Measurements from ENCODE around the gene TRIM58.

Gene TRIM58

DNA sequence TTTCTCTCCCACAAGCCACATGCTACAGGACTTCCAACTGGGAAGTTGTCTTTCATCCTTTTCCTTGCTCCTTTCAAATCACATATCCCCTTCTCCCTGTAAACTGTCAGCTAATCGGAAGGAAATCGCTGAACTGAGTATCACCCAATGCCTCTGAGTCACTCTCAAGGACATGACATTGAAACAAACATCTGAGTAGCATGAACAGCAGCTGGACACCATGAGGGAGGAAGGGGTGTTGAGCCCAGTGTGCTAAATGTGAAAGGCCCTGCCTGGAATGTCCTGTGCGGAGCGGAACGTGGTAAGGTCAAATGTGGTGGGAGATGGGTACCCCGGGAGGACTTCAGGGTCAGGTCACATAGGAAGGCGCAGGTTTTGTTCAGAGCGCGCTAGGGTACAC, 67.9 kb downstream of the TRIM58 start, which contains the start of gene OR2AJ1:
Gene OR2AJ1 (plus strand): TSS at position 22 of the 400 bp plus-strand sequence. CDS start 8,880 bp downstream, outside the sequence.
- TF ChIP-seq SIN3A (IDR thresholded peaks at IDR 0.05; ENCODE audit: borderline replicate concordance, insufficient read depth, low read length): no peak
- TF ChIP-seq FOXP2 (optimal IDR thresholded peaks at IDR 0.05; ENCODE audit: borderline replicate concordance, extremely low read depth, extremely low read length, insufficient read depth): no peak
- no peak for TF ChIP-seq POLR2AphosphoS5 (IDR thresholded peaks at IDR 0.05; ENCODE audit: low read depth, low read length)
- no peak for TF ChIP-seq TAF1 (IDR thresholded peaks at IDR 0.05; ENCODE audit: borderline replicate concordance, insufficient read depth, low read length)
- TF ChIP-seq, protein P1, sequence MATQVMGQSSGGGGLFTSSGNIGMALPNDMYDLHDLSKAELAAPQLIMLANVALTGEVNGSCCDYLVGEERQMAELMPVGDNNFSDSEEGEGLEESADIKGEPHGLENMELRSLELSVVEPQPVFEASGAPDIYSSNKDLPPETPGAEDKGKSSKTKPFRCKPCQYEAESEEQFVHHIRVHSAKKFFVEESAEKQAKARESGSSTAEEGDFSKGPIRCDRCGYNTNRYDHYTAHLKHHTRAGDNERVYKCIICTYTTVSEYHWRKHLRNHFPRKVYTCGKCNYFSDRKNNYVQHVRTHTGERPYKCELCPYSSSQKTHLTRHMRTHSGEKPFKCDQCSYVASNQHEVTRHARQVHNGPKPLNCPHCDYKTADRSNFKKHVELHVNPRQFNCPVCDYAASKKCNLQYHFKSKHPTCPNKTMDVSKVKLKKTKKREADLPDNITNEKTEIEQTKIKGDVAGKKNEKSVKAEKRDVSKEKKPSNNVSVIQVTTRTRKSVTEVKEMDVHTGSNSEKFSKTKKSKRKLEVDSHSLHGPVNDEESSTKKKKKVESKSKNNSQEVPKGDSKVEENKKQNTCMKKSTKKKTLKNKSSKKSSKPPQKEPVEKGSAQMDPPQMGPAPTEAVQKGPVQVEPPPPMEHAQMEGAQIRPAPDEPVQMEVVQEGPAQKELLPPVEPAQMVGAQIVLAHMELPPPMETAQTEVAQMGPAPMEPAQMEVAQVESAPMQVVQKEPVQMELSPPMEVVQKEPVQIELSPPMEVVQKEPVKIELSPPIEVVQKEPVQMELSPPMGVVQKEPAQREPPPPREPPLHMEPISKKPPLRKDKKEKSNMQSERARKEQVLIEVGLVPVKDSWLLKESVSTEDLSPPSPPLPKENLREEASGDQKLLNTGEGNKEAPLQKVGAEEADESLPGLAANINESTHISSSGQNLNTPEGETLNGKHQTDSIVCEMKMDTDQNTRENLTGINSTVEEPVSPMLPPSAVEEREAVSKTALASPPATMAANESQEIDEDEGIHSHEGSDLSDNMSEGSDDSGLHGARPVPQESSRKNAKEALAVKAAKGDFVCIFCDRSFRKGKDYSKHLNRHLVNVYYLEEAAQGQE (IDR thresholded peaks at IDR 0.05; ENCODE audit: insufficient read depth in 1 of 2, low read depth in 2 of 2, low read length in 2 of 2): no peak

Measured in PFSK-1 (cell line).